HFFc6 (cell line): ENCODE data around the gene SAGE1. TPM values are rescaled to one million over a fixed set of nuclear protein-coding genes. Genes with fewer than 3 reads are reported as not detected.
"Not testable (repeated sequence)": the region's sequence is repeated elsewhere in the genome, so short reads cannot be mapped to it uniquely, and the experiment has no call there.

Source experiments
- DNase-seq: peaks from one replicate; pipeline ENCODE4 v3.0.0-alpha.2; 2018
- H3K27ac Mint-ChIP-seq: 2 replicates; pipeline ENCODE4 v1.8.0; 2020; ENCODE audit warnings: mild to moderate bottlenecking, mixed read lengths
- H3K27me3 Mint-ChIP-seq: 2 replicates; pipeline ENCODE4 v1.8.0; 2021; ENCODE audit warnings: mild to moderate bottlenecking, moderate library complexity, mixed read lengths; ENCODE audit not compliant: insufficient read depth
- H3K36me3 Mint-ChIP-seq: 2 replicates; pipeline ENCODE4 v1.8.0; 2021; ENCODE audit warnings: low read depth, mixed read lengths
- H3K4me1 Mint-ChIP-seq: 2 replicates; pipeline ENCODE4 v1.8.0; 2020; ENCODE audit warnings: low read depth, mixed read lengths
- H3K4me3 Mint-ChIP-seq: 2 replicates; pipeline ENCODE4 v1.8.0; 2020; ENCODE audit warnings: mild to moderate bottlenecking, moderate library complexity, mixed read lengths
- H3K9me3 Mint-ChIP-seq: 2 replicates; pipeline ENCODE4 v1.8.0; 2020; ENCODE audit warnings: mild to moderate bottlenecking, mixed read lengths
- total RNA-seq, 6 experiments: library from RNA; stranded (reverse); fragmentation: NEBNext Ultra II Directional; extraction: Animal tissue kit (Norgen Biotek cat#: 25700); gene quantifications; 2 replicates in 1 of 6; 3 replicates in 5 of 6; pipeline ENCODE4 v1.2.3, GENCODE V29; 2021
- TF ChIP-seq, protein P1 (sequence below): fragments of 200-600 bp; sonication (generic); IDR thresholded peaks from 2 replicates; pipeline ENCODE4 v1.5.0; 2021; ENCODE audit warnings: antibody characterized with exemption, mild to moderate bottlenecking

SAGE1 gene
- total RNA-seq, 6 experiments from 2014 or later: not detected

DNA sequence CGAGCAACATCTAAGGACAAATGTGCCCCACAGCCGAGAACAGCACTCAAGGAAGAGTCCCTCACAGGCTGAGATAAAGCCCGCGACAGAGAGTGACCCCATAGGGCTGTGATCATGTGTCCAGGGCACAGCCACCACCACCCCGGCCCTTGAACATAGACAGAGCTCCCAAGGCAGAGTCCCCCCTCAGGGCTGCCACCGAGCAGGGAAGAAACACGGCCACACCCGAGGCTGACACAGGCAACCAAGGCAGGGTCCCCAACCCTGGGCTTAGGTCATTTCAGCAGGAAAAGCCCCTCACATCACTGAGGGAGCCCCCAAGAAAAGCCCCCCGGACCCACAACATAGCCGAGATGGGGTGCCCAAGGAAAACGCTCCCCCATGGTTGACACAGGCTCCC, 735 bp upstream of the SAGE1 start:
- H3K9me3 Mint-ChIP-seq: no peaks in the 10 kb centered on the region

DNA sequence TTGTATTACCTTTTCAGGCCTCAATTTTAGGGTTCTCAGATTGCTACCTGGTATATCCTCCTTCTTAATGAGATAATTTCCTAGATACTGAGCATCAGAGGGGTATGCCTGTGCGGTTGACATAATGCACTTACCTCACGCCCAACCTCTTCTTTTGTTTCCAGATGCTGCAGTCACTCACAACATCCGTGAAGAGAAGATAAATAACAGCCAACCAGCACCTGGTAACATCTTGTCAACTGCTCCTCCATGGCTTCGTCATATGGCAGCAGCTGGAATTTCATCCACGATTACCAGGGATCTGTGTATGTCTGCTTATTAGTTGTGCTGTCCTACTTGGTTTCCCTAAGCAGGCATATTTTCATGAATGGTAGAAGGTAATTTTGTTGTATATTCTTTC, 16.7 kb downstream of the SAGE1 start:
- Mint-ChIP-seq H3K4me3 (no peak overlapping the region), H3K27ac (no peak overlapping the region), H3K4me1 (no peaks in the 10 kb centered on the region), H3K9me3 (no peaks in the 10 kb centered on the region), H3K27me3 (peaks cover 2% of the 10 kb centered on the region), H3K36me3 (no peaks in the 10 kb centered on the region)
- TF ChIP-seq, protein P1, sequence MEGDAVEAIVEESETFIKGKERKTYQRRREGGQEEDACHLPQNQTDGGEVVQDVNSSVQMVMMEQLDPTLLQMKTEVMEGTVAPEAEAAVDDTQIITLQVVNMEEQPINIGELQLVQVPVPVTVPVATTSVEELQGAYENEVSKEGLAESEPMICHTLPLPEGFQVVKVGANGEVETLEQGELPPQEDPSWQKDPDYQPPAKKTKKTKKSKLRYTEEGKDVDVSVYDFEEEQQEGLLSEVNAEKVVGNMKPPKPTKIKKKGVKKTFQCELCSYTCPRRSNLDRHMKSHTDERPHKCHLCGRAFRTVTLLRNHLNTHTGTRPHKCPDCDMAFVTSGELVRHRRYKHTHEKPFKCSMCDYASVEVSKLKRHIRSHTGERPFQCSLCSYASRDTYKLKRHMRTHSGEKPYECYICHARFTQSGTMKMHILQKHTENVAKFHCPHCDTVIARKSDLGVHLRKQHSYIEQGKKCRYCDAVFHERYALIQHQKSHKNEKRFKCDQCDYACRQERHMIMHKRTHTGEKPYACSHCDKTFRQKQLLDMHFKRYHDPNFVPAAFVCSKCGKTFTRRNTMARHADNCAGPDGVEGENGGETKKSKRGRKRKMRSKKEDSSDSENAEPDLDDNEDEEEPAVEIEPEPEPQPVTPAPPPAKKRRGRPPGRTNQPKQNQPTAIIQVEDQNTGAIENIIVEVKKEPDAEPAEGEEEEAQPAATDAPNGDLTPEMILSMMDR: no peak
- DNase-seq: no peak

More for the DNA sequence above, 735 bp upstream of the SAGE1 start:
- no peak for DNase-seq
- TF ChIP-seq, protein P1: no peak
- Mint-ChIP-seq H3K36me3 (no peaks in the 10 kb centered on the region), H3K27ac (no peak overlapping the region), H3K4me1 (no peaks in the 10 kb centered on the region), H3K27me3 (peaks cover 3% of the 10 kb centered on the region), H3K4me3 (no peak overlapping the region)

DNA sequence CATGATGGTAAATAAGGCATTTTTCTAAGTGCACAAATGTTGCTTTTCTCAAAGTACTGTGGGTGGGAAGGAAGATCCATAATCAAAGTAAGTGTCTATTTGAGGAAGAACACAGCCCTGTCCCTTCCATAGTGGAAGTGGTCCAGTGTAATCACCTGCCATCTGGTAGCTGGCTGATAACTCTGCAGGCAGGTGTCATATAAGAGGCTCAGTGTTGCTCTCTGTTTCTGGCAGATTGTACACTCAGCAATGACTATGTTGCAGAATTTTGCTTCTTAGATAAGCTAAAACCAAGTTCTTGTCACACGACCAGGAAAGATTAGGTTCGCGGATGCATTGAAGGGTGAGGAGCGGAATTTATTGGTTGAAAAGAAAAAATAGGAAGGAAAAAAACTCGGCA, 20.9 kb downstream of the SAGE1 start:
- Mint-ChIP-seq H3K27ac (no peak overlapping the region), H3K4me1 (no peaks in the 10 kb centered on the region), H3K27me3 (peaks cover 3% of the 10 kb centered on the region), H3K9me3 (no peaks in the 10 kb centered on the region), H3K4me3 (no peak overlapping the region), H3K36me3 (no peaks in the 10 kb centered on the region)
- DNase-seq: no peak
- TF ChIP-seq, protein P1: no peak

DNA sequence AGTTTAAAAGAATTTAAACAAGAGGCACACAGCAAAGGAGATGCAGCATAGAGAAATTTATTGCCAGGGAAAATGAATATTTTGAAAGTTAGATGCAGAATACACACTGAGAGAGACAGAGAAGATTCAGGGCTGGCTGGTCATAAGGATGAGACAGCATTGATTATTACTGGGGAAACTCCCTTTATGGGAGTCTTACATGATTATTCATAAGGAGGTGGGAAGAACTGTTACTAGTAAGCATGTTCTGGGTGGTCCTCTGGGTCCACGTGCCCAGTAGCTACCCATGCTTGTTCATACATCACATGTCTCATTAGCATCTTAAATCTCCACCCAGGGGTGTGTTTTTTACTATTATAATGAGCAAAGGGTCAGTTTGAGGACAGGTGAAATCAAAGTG, 27.0 kb downstream of the SAGE1 start:
- H3K27ac Mint-ChIP-seq, H3K9me3 Mint-ChIP-seq, DNase-seq, H3K27me3 Mint-ChIP-seq, H3K4me3 Mint-ChIP-seq, H3K4me1 Mint-ChIP-seq, H3K36me3 Mint-ChIP-seq: not testable (repeated sequence)

DNA sequence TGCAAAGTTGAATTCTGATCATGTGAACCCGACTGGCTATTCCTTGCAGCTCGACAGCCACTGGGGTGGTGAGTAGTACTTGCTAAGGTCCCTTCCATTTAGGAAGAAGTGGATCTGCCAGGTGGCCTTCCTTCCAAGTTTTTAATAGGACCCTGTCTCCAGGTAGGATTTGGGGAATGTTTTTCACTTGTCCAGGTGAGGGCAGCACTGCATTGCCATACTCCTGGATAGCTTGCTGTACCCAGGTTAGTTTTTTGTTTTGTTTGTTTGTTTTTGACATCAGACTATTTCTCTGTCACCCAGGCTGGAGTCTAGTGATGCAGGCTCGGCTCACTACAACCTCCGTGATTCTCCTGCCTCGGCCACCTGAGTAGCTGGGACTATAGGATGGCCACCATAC, 29.8 kb downstream of the SAGE1 start:
- Mint-ChIP-seq H3K27me3 (peaks cover 3% of the 10 kb centered on the region), H3K9me3 (no peaks in the 10 kb centered on the region), H3K4me1 (no peaks in the 10 kb centered on the region), H3K27ac (no peak overlapping the region), H3K4me3 (no peak overlapping the region), H3K36me3 (no peaks in the 10 kb centered on the region)
- TF ChIP-seq, protein P1: peak; percentile 46; the same call in 1 of the 2 replicates
- peak; percentile 0 for DNase-seq

DNA sequence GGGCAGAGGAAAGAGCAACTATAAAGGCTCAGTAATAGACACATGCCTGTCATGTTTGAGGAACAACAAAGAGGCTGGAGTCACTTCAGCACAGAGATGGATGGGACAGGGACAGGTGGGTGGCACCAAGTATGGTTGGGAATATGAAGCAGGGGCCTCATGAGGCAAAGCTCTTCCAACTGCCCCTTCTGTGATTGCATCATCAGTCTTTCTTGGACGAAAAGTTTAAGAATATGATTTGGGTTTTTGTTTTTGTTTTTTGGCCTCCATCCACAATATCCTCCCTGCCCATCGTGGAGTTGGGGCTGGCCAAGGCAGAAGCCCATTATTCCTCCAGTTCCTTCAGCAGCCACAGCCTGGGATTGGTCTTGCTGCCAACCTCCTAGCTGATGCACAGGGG, 34.4 kb downstream of the SAGE1 start:
- TF ChIP-seq, protein P1: no peak
- no peaks in the 10 kb centered on the region for H3K9me3 Mint-ChIP-seq
- H3K4me3 Mint-ChIP-seq: no peak overlapping the region
- no peaks in the 10 kb centered on the region; the same call in none of the 2 replicates for H3K27me3 Mint-ChIP-seq
- H3K36me3 Mint-ChIP-seq: no peaks in the 10 kb centered on the region
- H3K27ac Mint-ChIP-seq: no peak overlapping the region
- DNase-seq: no peak
- no peaks in the 10 kb centered on the region for H3K4me1 Mint-ChIP-seq
